Heart left ventricle (tissue), 13 donors: ENCODE results near the gene SETD6.

Experiments used
- POLR2A ChIP-seq, 2 donors: fragments of 450-650 bp; IDR thresholded peaks; one replicate each; pipeline ENCODE4 v1.6.1; 2017; ENCODE audit warnings: antibody characterized with exemption in 2 of 2, mild to moderate bottlenecking in 2 of 2, moderate library complexity in 2 of 2
- TF ChIP-seq, protein P1 (sequence below), 12 donors: fragments of 200-600 bp; sonication (generic) in 4 of 12; IDR thresholded peaks; one replicate each; pipeline versions ENCODE4 v1.5.0 to v1.8.0; 2018 to 2022; ENCODE audit warnings: antibody characterized with exemption in 12 of 12, mild to moderate bottlenecking in 5 of 12
- donor health status: ischemic (EF 13 %, LVEDD 7.1; RV severe dilation, severe dysfunction).
- donor health status: DM: no; HTN: yes; CAD: no.
- donor health status: DM: no; HTN: no; CAD: no.
- donor health status: ischemic (EF 25% LVEDD 6.9; RV normal size, moderate dysfunction).
- donor health status: ischemic (EF 25% LVEDD 5.7; RV mildly dilated, moderate dysfunction).
- donor health status: ischemic (EF 35%, LVEDD 5.7; RV mildly dilated, moderate dysfunction).
- donor health status: nonischemic (EF 11% LVEDD 7.7; RV severe dilation, severe dysfunction).
- donor health status: DM: yes; HTN: yes; CAD: no.
- donor health status: PGD.
- donor health status: ischemic (EF 29% LVEDD 5.4; RV normal size, mild dysfunction).
- donor health status: nonischemic (EF 23%, LVEDD 6.1; RV moderate dilation, normal function).

DNA sequence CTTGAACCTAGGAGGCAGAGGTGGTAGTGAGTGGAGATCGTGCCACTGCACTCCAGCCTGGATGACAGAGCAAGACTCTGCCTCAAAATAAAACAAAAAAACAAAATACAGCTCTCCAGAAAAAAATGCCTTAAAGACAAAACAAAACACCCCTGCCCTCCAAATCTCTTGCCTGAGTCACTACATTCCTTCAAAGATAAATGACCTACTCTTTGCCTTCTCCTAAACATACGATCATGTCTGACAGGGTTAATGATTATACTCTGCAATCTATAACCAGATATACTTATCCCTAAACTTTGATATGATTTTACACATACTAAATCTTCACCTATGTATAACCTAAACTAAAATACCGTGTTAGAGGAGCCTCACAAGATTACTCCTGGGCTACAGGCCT, 1.4 kb upstream of the SETD6 start:
- TF ChIP-seq, protein P1, sequence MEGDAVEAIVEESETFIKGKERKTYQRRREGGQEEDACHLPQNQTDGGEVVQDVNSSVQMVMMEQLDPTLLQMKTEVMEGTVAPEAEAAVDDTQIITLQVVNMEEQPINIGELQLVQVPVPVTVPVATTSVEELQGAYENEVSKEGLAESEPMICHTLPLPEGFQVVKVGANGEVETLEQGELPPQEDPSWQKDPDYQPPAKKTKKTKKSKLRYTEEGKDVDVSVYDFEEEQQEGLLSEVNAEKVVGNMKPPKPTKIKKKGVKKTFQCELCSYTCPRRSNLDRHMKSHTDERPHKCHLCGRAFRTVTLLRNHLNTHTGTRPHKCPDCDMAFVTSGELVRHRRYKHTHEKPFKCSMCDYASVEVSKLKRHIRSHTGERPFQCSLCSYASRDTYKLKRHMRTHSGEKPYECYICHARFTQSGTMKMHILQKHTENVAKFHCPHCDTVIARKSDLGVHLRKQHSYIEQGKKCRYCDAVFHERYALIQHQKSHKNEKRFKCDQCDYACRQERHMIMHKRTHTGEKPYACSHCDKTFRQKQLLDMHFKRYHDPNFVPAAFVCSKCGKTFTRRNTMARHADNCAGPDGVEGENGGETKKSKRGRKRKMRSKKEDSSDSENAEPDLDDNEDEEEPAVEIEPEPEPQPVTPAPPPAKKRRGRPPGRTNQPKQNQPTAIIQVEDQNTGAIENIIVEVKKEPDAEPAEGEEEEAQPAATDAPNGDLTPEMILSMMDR (IDR thresholded peaks at IDR 0.05) = no peak
- no peak for TF ChIP-seq POLR2A (IDR thresholded peaks at IDR 0.05)
